Transverse colon (tissue), 4 donors: ENCODE results near the gene MEGF9. TPM values are rescaled to one million over a fixed set of nuclear protein-coding genes. Genes with fewer than 3 reads are reported as not detected.
"Not testable (repeated sequence)": the region's sequence is repeated elsewhere in the genome, so short reads cannot be mapped to it uniquely, and the experiment has no call there.

Source experiments
- DNase-seq: peaks from one replicate; pipeline ENCODE4 v3.0.0-alpha.2; 2019
- H3K27ac ChIP-seq, 4 donors: fragments of 200-600 bp; sonication (generic); 2 replicates each; pipeline ENCODE4 v1.5.1; 2016 to 2018; ENCODE audit warnings: inconsistent platforms in 4 of 4
- H3K27me3 ChIP-seq: fragments of 200-600 bp; sonication (generic); 2 replicates; pipeline ENCODE4 v1.5.1; 2017; ENCODE audit warnings: inconsistent platforms
- H3K36me3 ChIP-seq, 4 donors: fragments of 200-600 bp; sonication (generic); 2 replicates each; pipeline ENCODE4 v1.5.1; 2017 to 2019; ENCODE audit warnings: inconsistent platforms in 4 of 4
- H3K4me1 ChIP-seq, 4 donors: fragments of 200-600 bp; sonication (generic); 2 replicates each; pipeline ENCODE4 v1.5.1; 2017 to 2020; ENCODE audit warnings: inconsistent platforms in 4 of 4
- H3K4me3 ChIP-seq, 4 donors: fragments of 200-600 bp; sonication (generic); 1 replicate in 1 of 4; 2 replicates in 3 of 4; pipeline versions ENCODE4 v1.5.1 to v1.6.1; 2017 to 2019; ENCODE audit warnings: inconsistent platforms in 4 of 4
- H3K9me3 ChIP-seq, 2 donors: fragments of 200-600 bp; sonication (generic); 2 replicates each; pipeline ENCODE4 v1.5.1; 2017 to 2019; ENCODE audit warnings: inconsistent platforms in 2 of 2
- CTCF ChIP-seq, 5 experiments: fragments of 200-600 bp in 3 of 5; fragments of 450-650 bp in 2 of 5; sonication (generic) in 3 of 5; IDR thresholded peaks; 1 replicate in 2 of 5; 2 replicates in 3 of 5; pipeline ENCODE4 v1.5.1; 2016 to 2017; ENCODE audit warnings: antibody characterized with exemption in 5 of 5, inconsistent platforms in 3 of 5, mild to moderate bottlenecking in 2 of 5, moderate library complexity in 1 of 5
- EP300 ChIP-seq: sonication (generic); formaldehyde crosslinking; IDR thresholded peaks from one replicate; pipeline ENCODE4 v1.6.1; 2017; ENCODE audit warnings: antibody characterized with exemption, low read depth
- POLR2A ChIP-seq: fragments of 450-650 bp; IDR thresholded peaks from one replicate; pipeline ENCODE4 v1.6.1; 2016; ENCODE audit warnings: antibody characterized with exemption, mild to moderate bottlenecking, moderate library complexity
- POLR2AphosphoS5 ChIP-seq, 3 donors: sonication (generic); formaldehyde crosslinking; IDR thresholded peaks; one replicate each; pipeline ENCODE4 v1.6.1; 2016; ENCODE audit warnings: antibody characterized with exemption in 3 of 3
- WGBS, 2 donors: methylation state at CpG; one replicate each; pipeline ENCODE4 v1.1.5; 2018; ENCODE audit warnings: low coverage in 1 of 2; 5-methylcytosine and 5-hydroxymethylcytosine counted together
- in situ Hi-C, 4 donors: fragments of 200-750 bp; cut with MboI; loops; one replicate each; pipeline versions ENCODE4 v1.15.0 to v1.15.1; 2017; ENCODE audit warnings: low sequenced_read_pairs in 3 of 4, low pct_ligation_motif_present in 1 of 4, low pct_unique_long_range_greater_than_20kb in 1 of 4
- intact Hi-C: fragments of 100-400 bp; cut with DNase I; formaldehyde crosslinking; loops from one replicate; pipeline ENCODE4 v1.15.1; 2023; ENCODE audit warnings: low total_unique reads
- total RNA-seq, 4 donors: library from RNA; depleted of rRNA; stranded (reverse); fragments of >200 nt; gene quantifications; one replicate each; pipeline ENCODE4 v1.1.0, GENCODE V29; 2016

MEGF9 gene
- total RNA-seq, 4 donors from 2014 or later = 6.7 to 17.9 (median 12.7) TPM

- in situ Hi-C loops = loop anchor here (10.0 to 25.0 kb wide), 3 partner anchors 187 to 314 kb away; partner anchors contain the start of genes TRAF1 (in 3 of the 4), C5 (in 1 of the 4) and CNTRL (in 1 of the 4)
- intact Hi-C loops = loop anchor here (10.0 kb wide), 1 partner anchor 304 kb away; the partner anchor contains the start of gene C5
- 93 to 100% methylated on average over 4 to 5 of the region's 5 CpGs for WGBS, 2 donors
Observed at GRCh38 chr9:120750421-120750820, 36.2 kb upstream of the MEGF9 start.

GRCh38 chr9:120746366-120746765 lies 32.1 kb upstream of the MEGF9 start:
- 97% methylated on average over 24 of the region's 26 CpGs; no CpG with 5 or more reads in 1 of the 2 donors for WGBS, 2 donors
- H3K27me3 ChIP-seq, H3K4me3 ChIP-seq, DNase-seq, in situ Hi-C loops, H3K27ac ChIP-seq, H3K36me3 ChIP-seq, intact Hi-C loops, H3K4me1 ChIP-seq, H3K9me3 ChIP-seq: not testable (repeated sequence)

More at GRCh38 chr9:120750421-120750820, 36.2 kb upstream of the MEGF9 start:
- no peaks in the 10 kb centered on the region for H3K4me1 ChIP-seq
- H3K27ac ChIP-seq = no peak overlapping the region
- no peaks in the 10 kb centered on the region for H3K9me3 ChIP-seq
- H3K27me3 ChIP-seq = no peaks in the 10 kb centered on the region
- no peak for DNase-seq
- no peaks in the 10 kb centered on the region for H3K36me3 ChIP-seq
- H3K4me3 ChIP-seq = no peak overlapping the region
- TF ChIP-seq POLR2A = no peak
- TF ChIP-seq POLR2AphosphoS5 (IDR thresholded peaks at IDR 0.05) = no peak
- no peak for TF ChIP-seq CTCF (IDR thresholded peaks at IDR 0.05)
- TF ChIP-seq EP300 = no peak

- in situ Hi-C loops (no loop called here), intact Hi-C loops (no loop called here)
- DNase-seq = no peak
- TF ChIP-seq CTCF (IDR thresholded peaks at IDR 0.05) (no peak), POLR2AphosphoS5 (IDR thresholded peaks at IDR 0.05) (no peak), EP300 (no peak), POLR2A (no peak)
- Histone ChIP-seq H3K4me1 (no peaks in the 10 kb centered on the region), H3K27ac (no peak overlapping the region), H3K36me3 (no peaks in the 10 kb centered on the region), H3K27me3 (no peaks in the 10 kb centered on the region), H3K9me3 (no peaks in the 10 kb centered on the region), H3K4me3 (no peak overlapping the region)
- WGBS, 2 donors = 83 to 95% methylated on average over 3 to 6 of the region's 6 CpGs
Observed at GRCh38 chr9:120745278-120745677, 31.0 kb upstream of the MEGF9 start.

GRCh38 chr9:120742951-120743416 lies 28.7 kb upstream of the MEGF9 start:
- DNase-seq = no peak
- Histone ChIP-seq H3K36me3 (no peaks in the 10 kb centered on the region), H3K4me1 (no peaks in the 10 kb centered on the region), H3K4me3 (no peak overlapping the region), H3K27ac (no peak overlapping the region), H3K27me3 (no peaks in the 10 kb centered on the region), H3K9me3 (no peaks in the 10 kb centered on the region)
- WGBS, 2 donors = 79 to 86% methylated on average over 4 to 6 of the region's 6 CpGs
- in situ Hi-C loops (no loop called here), intact Hi-C loops (no loop called here)
- TF ChIP-seq CTCF (IDR thresholded peaks at IDR 0.05) (peak; percentile 57 to 61 (median 59)), POLR2A (no peak)

GRCh38 chr9:120741701-120742100 lies 27.4 kb upstream of the MEGF9 start:
- Histone ChIP-seq H3K27ac (no peak overlapping the region), H3K36me3 (no peaks in the 10 kb centered on the region), H3K4me1 (no peaks in the 10 kb centered on the region), H3K9me3 (no peaks in the 10 kb centered on the region), H3K4me3 (no peak overlapping the region), H3K27me3 (no peaks in the 10 kb centered on the region)
- WGBS, 2 donors = 94% methylated on average over 1 of the region's 1 CpG; no CpG with 5 or more reads in 1 of the 2 donors
- TF ChIP-seq POLR2A (no peak), CTCF (IDR thresholded peaks at IDR 0.05) (no peak)
- in situ Hi-C loops (no loop called here), intact Hi-C loops (no loop called here)
- no peak for DNase-seq
